GM12872 (cell line): ENCODE data around the gene AQP2.

Source experiments
- CTCF ChIP-seq: IDR thresholded peaks from 3 replicates; pipeline ENCODE4 v1.5.1; 2011; ENCODE audit warnings: low read depth, mild to moderate bottlenecking, low read length, moderate library complexity; ENCODE audit not compliant: insufficient read depth

AQP2 gene

DNA sequence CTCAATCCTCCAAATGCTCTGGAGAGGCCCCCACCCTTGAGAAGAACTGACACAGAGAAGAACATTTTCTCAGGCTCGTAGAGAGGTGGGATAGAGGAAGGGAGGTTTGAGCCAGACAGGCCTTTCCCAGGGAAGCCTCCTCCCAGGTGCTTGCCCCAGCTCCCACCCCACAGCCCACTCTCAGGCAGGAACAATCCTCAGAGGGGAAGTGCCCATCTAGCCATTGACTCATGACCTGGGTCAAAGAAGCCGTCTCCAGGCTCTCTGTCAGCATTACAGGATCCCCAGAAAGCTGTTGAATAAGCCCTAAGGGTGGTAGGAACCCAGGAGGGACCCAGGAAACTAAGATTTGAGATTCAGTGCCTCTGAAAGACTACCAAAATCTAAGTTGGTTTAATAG is 26.0 kb downstream of the AQP2 start:
- no peak for TF ChIP-seq CTCF

GRCh38 chr12:49978125-49978524 is 27.6 kb downstream of the AQP2 start:
- no peak for TF ChIP-seq CTCF

DNA sequence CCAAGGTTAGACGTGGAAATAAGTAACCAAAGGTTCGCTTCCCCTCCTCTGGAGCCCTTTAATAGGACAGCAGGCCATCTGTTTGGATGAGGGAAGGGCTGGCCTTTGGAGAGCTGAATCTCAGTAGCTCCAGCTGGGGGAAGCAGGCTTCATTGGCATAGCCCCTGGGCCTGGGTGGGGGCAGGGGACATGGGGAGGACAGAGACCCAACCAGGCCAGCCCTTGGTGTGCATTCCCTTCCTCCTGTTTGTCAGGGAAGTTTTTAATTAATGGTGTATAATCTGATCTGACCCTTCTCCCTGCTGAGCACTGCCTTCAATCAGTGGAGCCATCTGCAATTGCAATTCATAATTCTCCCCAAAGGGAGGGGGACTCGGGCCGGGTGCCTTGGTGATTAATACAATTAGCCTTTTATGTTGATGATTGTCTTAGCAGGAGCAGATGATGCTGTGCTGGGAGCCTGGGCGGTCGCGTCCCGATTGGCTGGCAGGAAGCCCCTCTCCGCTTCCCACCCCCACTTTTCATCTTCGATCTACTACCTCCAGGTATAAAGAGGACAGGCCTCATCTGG is 28.6 kb downstream of the AQP2 start:
- no peak for TF ChIP-seq CTCF

DNA sequence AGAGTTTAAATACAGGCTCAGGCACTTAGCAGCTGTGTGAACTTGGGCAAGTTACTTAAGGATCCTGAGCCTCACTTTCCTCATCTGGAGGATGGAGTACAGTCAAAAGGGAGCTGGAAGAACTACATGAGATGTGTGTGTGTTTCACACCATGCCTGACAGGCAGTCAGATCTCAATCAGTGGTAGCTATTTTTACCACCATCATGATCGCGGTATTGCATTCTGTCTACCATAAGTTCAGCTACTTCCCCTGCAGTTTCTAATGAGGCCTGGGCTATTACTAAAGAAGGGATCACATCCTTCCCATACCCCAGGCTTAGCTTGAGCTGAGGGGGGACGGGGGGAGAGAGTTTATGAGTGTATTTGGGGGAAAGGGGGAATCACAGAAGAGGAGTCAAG is 29.3 kb downstream of the AQP2 start:
- no peak for TF ChIP-seq CTCF

DNA sequence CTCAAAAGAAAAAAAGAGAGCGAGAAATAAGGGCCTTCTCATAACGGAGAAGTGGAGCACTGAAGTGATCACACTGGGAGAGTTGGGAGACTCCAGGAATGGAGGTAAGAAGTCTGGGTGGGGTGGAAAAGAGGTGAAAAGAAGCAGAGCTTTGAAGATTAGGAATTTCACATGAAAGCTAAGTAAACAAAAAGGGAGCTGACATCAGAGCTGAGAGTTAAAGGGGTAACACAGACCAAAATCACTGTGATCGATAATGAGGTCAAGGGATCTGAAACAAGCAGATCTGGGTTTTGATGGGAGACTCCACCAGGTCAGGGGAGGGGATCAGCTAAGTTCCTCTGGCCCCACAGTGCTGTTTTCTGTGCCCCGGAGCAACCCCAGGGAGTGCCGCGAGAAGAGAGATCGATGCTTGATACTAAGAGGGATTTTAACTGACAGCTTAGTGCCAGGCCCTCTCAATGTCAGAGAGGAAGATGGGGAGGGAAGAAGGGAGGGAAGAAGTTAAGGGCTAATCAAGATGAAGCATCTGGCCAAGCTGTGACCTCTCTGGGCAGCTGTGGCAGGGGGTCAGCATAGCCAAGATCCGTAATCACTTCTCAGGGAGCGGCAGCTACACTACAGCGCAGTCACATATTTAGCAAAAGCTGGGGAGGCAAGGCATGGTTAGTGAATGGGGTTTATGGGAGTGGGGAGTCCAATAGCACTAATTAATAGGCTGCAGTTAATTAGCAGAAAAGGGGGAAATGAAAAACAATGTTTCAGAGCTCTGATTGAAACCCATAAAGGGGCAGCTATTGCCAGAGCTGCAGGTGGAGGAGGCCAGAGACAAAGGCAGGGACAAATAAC is 30.2 kb downstream of the AQP2 start:
- TF ChIP-seq CTCF: no peak

GRCh38 chr12:49982246-49983087 is 31.9 kb downstream of the AQP2 start:
- no peak for TF ChIP-seq CTCF

DNA sequence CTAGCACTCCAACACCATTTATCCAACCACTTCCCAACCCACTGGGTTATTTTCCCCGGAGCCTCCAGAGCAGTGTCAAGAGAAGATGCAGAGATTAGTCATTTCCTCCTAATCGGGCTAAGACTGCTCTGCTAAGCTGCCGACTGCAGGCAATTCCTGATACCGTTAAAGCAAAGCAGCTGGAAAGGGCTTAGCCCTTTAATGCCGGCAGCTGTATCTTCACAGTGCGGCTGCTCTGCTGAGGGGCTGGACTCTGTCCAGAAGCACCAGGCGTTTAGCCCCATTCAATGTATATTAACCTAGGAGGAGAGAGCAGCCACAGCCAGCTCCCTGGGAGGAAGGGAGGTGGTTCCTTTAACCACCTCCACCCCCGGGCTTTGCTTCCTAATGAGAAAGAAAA is 33.4 kb downstream of the AQP2 start:
- no peak for TF ChIP-seq CTCF
